K562 (cell line): Measurements from ENCODE around the gene GNAT1. TPM values are rescaled to one million over a fixed set of nuclear protein-coding genes. Genes with fewer than 3 reads are reported as not detected.

ENCODE experiments used
- ATAC-seq: fragments of 200-7000 bp; cut with Tn5 transposase; 3 replicates; pipeline ENCODE4 v1.9.1; 2020; ENCODE audit warnings: moderate library complexity
- BruUV-seq: library from RNA; stranded (reverse); fragments of 400-500 nt; replicated peaks from 2 replicates; lab custom pipeline; 2021; lab: Mats Ljungman, UMichigan
- CTCF ChIA-PET: fragments of 300-600 bp; formaldehyde crosslinking; extraction: SDS; loops from one replicate; lab custom pipeline; 2021; ENCODE audit warnings: low intra/inter-chr PET ratio; lab: Yijun Ruan, JAX
- POLR2A ChIA-PET: fragments of 300-600, 350-650 bp; sonication (Branson Sonifier 250); formaldehyde crosslinking; extraction: SDS; loops from one replicate; lab custom pipeline; 2021; ENCODE audit warnings: antibody characterized with exemption, inconsistent platforms; lab: Yijun Ruan, JAX
- DNase-seq, 4 experiments: peaks; one replicate each; pipeline versions ENCODE4 v3.0.0 to v3.0.0-alpha.2; 2011 to 2018; ENCODE audit warnings: low spot score in 3 of 4, mixed read lengths in 3 of 4; ENCODE audit errors: extremely low read depth in 1 of 4
- FAIRE-seq: peaks from 2 replicates; lab custom pipeline; 2011; peaks lifted over from hg19 to GRCh38; lab: Jason Lieb, UNC
- H2AFZ ChIP-seq: 2 replicates; pipeline ENCODE4 v1.6.0; 2011; ENCODE audit warnings: low read depth, low read length, control low read depth, inconsistent platforms
- H3K27ac ChIP-seq: fragments of 200-600 bp; 3 replicates; pipeline ENCODE4 v1.8.0; 2011; ENCODE audit warnings: low read depth, mild to moderate bottlenecking, control low read depth, inconsistent platforms, low read length, moderate library complexity, mixed read lengths; ENCODE audit errors: extremely low read depth
- H3K27me3 ChIP-seq, 2 experiments: fragments of 300-600 bp in 1 of 2; 2 replicates in 1 of 2; 3 replicates in 1 of 2; pipeline versions ENCODE4 v1.6.0 to v1.8.0; 2011; ENCODE audit warnings: inconsistent platforms in 2 of 2, low read length in 2 of 2, mild to moderate bottlenecking in 1 of 2, mixed read lengths in 1 of 2, moderate library complexity in 1 of 2; ENCODE audit not compliant: control insufficient read depth in 2 of 2, insufficient read depth in 2 of 2
- H3K36me3 ChIP-seq: fragments of 300-600 bp; 3 replicates; pipeline ENCODE4 v1.8.0; 2011; ENCODE audit warnings: mild to moderate bottlenecking, low read length, inconsistent platforms; ENCODE audit not compliant: control insufficient read depth, insufficient read depth
- H3K4me1 ChIP-seq, 2 experiments: fragments of 200-600 bp in 1 of 2; replicated peaks in 1 of 2; 2 replicates in 1 of 2; 3 replicates in 1 of 2; pipeline versions ENCODE4 v1.5.1 to v1.8.0; 2011; ENCODE audit warnings: inconsistent platforms in 2 of 2, low read length in 2 of 2, mild to moderate bottlenecking in 1 of 2, mixed read lengths in 1 of 2, moderate library complexity in 1 of 2; ENCODE audit not compliant: control insufficient read depth in 2 of 2, insufficient read depth in 2 of 2
- H3K4me2 ChIP-seq: 2 replicates; pipeline ENCODE4 v1.6.1; 2011; ENCODE audit warnings: low read length, control low read depth, inconsistent platforms, mixed read lengths; ENCODE audit not compliant: insufficient read depth
- H3K4me3 ChIP-seq: fragments of 200-600 bp; sonication (generic), shearing (Covaris generic); 2 replicates; pipeline ENCODE4 v1.5.1; 2016; ENCODE audit warnings: control low read depth, inconsistent platforms
- H3K79me2 ChIP-seq: fragments of 200-600 bp; 3 replicates; pipeline ENCODE4 v1.8.0; 2011; ENCODE audit warnings: low read length, inconsistent platforms; ENCODE audit not compliant: control insufficient read depth, insufficient read depth
- H3K9ac ChIP-seq, 2 experiments: 2 replicates each; pipeline versions ENCODE4 v1.6.0 to v1.6.1; 2011; ENCODE audit warnings: low read depth in 2 of 2, low read length in 2 of 2, control low read depth in 1 of 2, inconsistent platforms in 1 of 2, mild to moderate bottlenecking in 1 of 2, mixed read lengths in 1 of 2; ENCODE audit not compliant: insufficient read depth in 1 of 2
- H3K9me1 ChIP-seq: one replicate; pipeline ENCODE4 v1.6.0; 2011; ENCODE audit warnings: inconsistent platforms, mild to moderate bottlenecking, low read length, moderate library complexity; ENCODE audit not compliant: control insufficient read depth, insufficient read depth
- H3K9me3 ChIP-seq: replicated peaks from 2 replicates; pipeline ENCODE4 v1.5.1; 2011; ENCODE audit warnings: low read depth, low read length, inconsistent platforms; ENCODE audit not compliant: control insufficient read depth, insufficient read depth
- H4K20me1 ChIP-seq: replicated peaks from 2 replicates; pipeline ENCODE4 v1.6.1; 2011; ENCODE audit warnings: low read length, inconsistent platforms, mixed read lengths; ENCODE audit not compliant: control insufficient read depth, insufficient read depth
- ZFPM2 ChIP-seq: fragments of 250-450 bp; sonication (Bioruptor Pico); IDR thresholded peaks from 2 replicates; pipeline ENCODE4 v1.5.1; 2022; ENCODE audit warnings: mild to moderate bottlenecking
- ZNF398 ChIP-seq: fragments of 250-450 bp; sonication (Bioruptor Pico); IDR thresholded peaks from 2 replicates; pipeline ENCODE4 v1.8.0; 2021; ENCODE audit warnings: moderate library complexity, mild to moderate bottlenecking, inconsistent platforms
- ZNF518B ChIP-seq: fragments of 250-450 bp; sonication (Bioruptor Pico); IDR thresholded peaks from 2 replicates; pipeline ENCODE4 v1.5.0; 2021; ENCODE audit warnings: mild to moderate bottlenecking, moderate library complexity
- WGBS: fragments of 100-300 bp; shearing (Covaris generic); methylation state at CpG from one replicate; pipeline ENCODE4 v1.1.6; 2016; ENCODE audit warnings: low coverage, mixed read lengths; ENCODE audit not compliant: insufficient coverage; ENCODE audit errors: missing lambda C conversion rate; 5-methylcytosine and 5-hydroxymethylcytosine counted together
- in situ Hi-C: fragments of 300-500 bp; cut with MboI; formaldehyde crosslinking; loops from 4 replicates; pipeline ENCODE4 v1.15.0; 2018; ENCODE audit warnings: inconsistent platforms, mixed read lengths
- intact Hi-C: fragments of 100-400 bp; cut with micrococcal nuclease; formaldehyde crosslinking; loops from 2 replicates; pipeline ENCODE4 v1.14.2; 2022
- polyA plus RNA-seq, 8 experiments: library from polyadenylated mRNA; depleted of rRNA in 4 of 8; stranded (reverse) in 5 of 8; unstranded in 3 of 8; fragments of >200 nt; fragmentation: Nextera tagmentation in 2 of 8; fragmentation: Illumina TruSeq in 1 of 8; extraction: Ambion mirVana in 2 of 8; extraction: Trizol in 1 of 8; gene quantifications; 2 replicates each; pipeline versions ENCODE4 v1.2.1 to v1.2.3, GENCODE V29; 2011 to 2014; ENCODE audit warnings: inconsistent platforms in 1 of 8, missing spikeins in 1 of 8
- total RNA-seq, 7 experiments: library from RNA; depleted of rRNA in 6 of 7; stranded (reverse); fragments of >200 nt in 6 of 7; fragmentation: Illumina TruSeq in 2 of 7; extraction: Trizol in 2 of 7; gene quantifications; 2 replicates each; pipeline versions ENCODE4 v1.2.1 to v1.2.3, GENCODE V29; 2011 to 2021; ENCODE audit warnings: low replicate concordance in 1 of 7

Gene GNAT1
- total and polyA plus RNA-seq, 9 of the 15 experiments (the other 6 are each of a cell fraction or from before 2014, with no cell fraction given), result not detected

GRCh38 chr3:50218448-50218847 lies 27.0 kb downstream of the GNAT1 start:
- peaks cover 0 to 5% of the 10 kb centered on the region in 2 experiments; a peak in 2 of 5 replicates for H3K4me1 ChIP-seq
- H3K79me2 ChIP-seq, result no peaks in the 10 kb centered on the region
- no peak for ATAC-seq
- H4K20me1 ChIP-seq, result no peaks in the 10 kb centered on the region
- no peak for DNase-seq
- H3K4me3 ChIP-seq, result no peak overlapping the region
- peaks cover 3 to 37% of the 10 kb centered on the region in 2 experiments; a peak in 3 of 5 replicates for H3K27me3 ChIP-seq
- no peaks in the 10 kb centered on the region for H3K9me1 ChIP-seq
- no peaks in the 10 kb centered on the region for H3K36me3 ChIP-seq
- H3K4me2 ChIP-seq, result no peak overlapping the region
- H2AFZ ChIP-seq, result no peak overlapping the region
- 18% methylated on average over 17 of the region's 17 CpGs for WGBS
- 0 out of 4 replicates have a peak overlapping the region, but pooled peaks of 1 of the 2 experiments have one; percentile 26 for H3K9ac ChIP-seq
- H3K9me3 ChIP-seq, result no peaks in the 10 kb centered on the region
- TF ChIP-seq ZNF518B (no peak), ZFPM2 (CRISPR knock-in tag) (no peak), ZNF398 (no peak)
- no peak overlapping the region for H3K27ac ChIP-seq
- no TSS peak for BruUV-seq
- intact Hi-C loops, result no loop called here
- no peak for FAIRE-seq
- POLR2A ChIA-PET, result interaction anchor here (1.1 kb wide), 1 partner anchor 15 kb away, joined by 4 read pairs; no protein-coding TSS in a partner anchor
- CTCF ChIA-PET, result no interaction called here
- in situ Hi-C loops, result no loop called here
